NB4 (cell line): Measurements from ENCODE around the gene ATG4D.

ENCODE experiments used
- DNase-seq: peaks from one replicate; pipeline ENCODE4 v3.0.0; 2010; ENCODE audit warnings: low read depth
- H3K4me3 ChIP-seq: one replicate; pipeline ENCODE4 v1.5.1; 2011; ENCODE audit warnings: mild to moderate bottlenecking, low read depth, low read length, moderate library complexity
- CTCF ChIP-seq: IDR thresholded peaks from one replicate; pipeline ENCODE4 v1.5.1; 2012; ENCODE audit warnings: low read depth, low read length
- MAX ChIP-seq: IDR thresholded peaks from 2 replicates; pipeline ENCODE4 v1.6.1; 2011; ENCODE audit warnings: low read depth, low read length
- MYC ChIP-seq: IDR thresholded peaks from 2 replicates; pipeline ENCODE4 v1.6.1; 2011; ENCODE audit warnings: low read depth, low read length
- POLR2A ChIP-seq: IDR thresholded peaks from 2 replicates; pipeline ENCODE4 v1.6.1; 2011; ENCODE audit warnings: mild to moderate bottlenecking; ENCODE audit not compliant: insufficient read length; ENCODE audit errors: extremely low read depth

Gene ATG4D

GRCh38 chr19:10560154-10560553 is 16.4 kb downstream of the ATG4D start:
- no peak overlapping the region for H3K4me3 ChIP-seq
- no peak for DNase-seq
- TF ChIP-seq MYC (no peak), MAX (no peak), POLR2A (no peak), CTCF (no peak)

GRCh38 chr19:10562609-10563008 is 18.9 kb downstream of the ATG4D start:
- no peak for DNase-seq
- no peak for TF ChIP-seq MAX
- TF ChIP-seq CTCF, result no peak
- TF ChIP-seq MYC, result no peak
- no peak for TF ChIP-seq POLR2A
- no peak overlapping the region for H3K4me3 ChIP-seq

GRCh38 chr19:10565028-10565566 is 21.4 kb downstream of the ATG4D start:
- H3K4me3 ChIP-seq, result peak overlapping the region; percentile 88
- peak; percentile 92 for DNase-seq
- TF ChIP-seq MAX (peak; percentile 98), POLR2A (no peak), MYC (peak; percentile 97), CTCF (peak; percentile 67)

- DNase-seq, result peak; percentile 100
- peak within 1 kb of the TSS; percentile 88 for H3K4me3 ChIP-seq
- TF ChIP-seq MYC (peak; percentile 69), MAX (peak; percentile 84), POLR2A (peak; percentile 99), CTCF (peak; percentile 35)
These were observed 22.1 kb downstream of the ATG4D start, which contains the start of gene KRI1 for GRCh38 chr19:10565567-10566407. KRI1 (minus strand) TSS chr19:10566010; CDS start chr19:10565999, 11 bp downstream.

GRCh38 chr19:10566408-10566657 is 22.6 kb downstream of the ATG4D start:
- TF ChIP-seq POLR2A, result no peak
- no peak for TF ChIP-seq CTCF
- no peak for TF ChIP-seq MAX
- TF ChIP-seq MYC, result no peak
- DNase-seq, result no peak
- peak overlapping the region; percentile 66 for H3K4me3 ChIP-seq
